ENCODE measurements around the gene KLHDC7A.

KLHDC7A gene

DNA sequence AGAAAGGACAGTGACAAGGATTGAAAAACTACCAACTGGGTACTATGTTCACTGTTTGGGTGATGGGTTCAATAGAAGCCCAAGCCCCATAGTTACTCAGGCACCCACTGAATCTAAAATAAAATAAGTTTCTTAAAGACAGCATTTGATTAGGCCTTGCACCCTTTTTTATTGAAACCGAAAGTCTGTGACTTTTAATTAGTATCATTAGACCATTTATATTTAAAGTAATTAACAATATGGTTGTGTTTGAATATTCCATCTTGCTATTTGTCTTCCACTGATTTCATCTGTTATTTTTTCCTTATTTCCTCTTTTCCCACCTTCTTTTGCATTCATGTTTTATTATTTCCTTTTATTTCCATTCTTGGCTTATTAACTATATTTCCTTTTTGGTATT, 27.4 kb downstream of the KLHDC7A start:
- Histone ChIP-seq H3K27ac (no peak overlapping the region), H3K4me3 (no peak overlapping the region)
- TF ChIP-seq, protein P1, sequence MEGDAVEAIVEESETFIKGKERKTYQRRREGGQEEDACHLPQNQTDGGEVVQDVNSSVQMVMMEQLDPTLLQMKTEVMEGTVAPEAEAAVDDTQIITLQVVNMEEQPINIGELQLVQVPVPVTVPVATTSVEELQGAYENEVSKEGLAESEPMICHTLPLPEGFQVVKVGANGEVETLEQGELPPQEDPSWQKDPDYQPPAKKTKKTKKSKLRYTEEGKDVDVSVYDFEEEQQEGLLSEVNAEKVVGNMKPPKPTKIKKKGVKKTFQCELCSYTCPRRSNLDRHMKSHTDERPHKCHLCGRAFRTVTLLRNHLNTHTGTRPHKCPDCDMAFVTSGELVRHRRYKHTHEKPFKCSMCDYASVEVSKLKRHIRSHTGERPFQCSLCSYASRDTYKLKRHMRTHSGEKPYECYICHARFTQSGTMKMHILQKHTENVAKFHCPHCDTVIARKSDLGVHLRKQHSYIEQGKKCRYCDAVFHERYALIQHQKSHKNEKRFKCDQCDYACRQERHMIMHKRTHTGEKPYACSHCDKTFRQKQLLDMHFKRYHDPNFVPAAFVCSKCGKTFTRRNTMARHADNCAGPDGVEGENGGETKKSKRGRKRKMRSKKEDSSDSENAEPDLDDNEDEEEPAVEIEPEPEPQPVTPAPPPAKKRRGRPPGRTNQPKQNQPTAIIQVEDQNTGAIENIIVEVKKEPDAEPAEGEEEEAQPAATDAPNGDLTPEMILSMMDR (IDR thresholded peaks at IDR 0.05): no peak
- no peak for DNase-seq (ENCODE audit: low spot score)

DNA sequence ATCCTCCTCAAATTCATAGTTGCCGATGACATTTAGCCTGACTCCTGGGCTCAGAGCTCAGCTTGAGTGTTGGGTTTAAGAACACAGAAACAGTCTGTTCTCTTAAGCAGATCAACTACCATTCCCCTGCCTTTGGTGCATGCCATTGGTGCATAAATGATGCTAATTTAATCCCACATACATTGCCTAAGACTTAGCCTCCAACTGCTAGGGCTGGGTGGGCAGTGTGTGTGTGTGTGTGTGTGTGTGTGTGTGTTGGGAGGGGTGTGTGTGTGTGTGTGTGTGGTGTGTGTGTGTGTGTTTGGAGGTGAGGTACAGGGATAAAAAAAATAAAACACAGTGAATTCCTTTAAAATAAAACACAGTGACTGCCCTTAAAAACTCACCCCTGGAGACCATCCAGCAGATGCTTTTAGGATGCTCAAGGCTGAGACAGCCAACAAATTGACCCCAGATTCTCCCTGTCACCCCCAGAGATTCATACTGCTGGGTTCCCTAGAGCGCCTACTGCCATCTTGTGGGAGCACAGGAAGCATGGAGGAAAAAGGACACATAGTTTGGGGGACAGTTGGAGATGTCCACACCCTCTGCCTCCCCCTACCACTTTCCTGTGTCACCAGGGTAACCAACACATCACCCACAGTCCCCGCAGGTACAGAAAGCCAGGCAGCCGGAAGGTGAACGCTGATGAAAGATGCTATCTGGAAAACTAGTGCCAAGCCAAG, 30.6 kb downstream of the KLHDC7A start:
- H3K4me3 ChIP-seq: no peak overlapping the region
- TF ChIP-seq, protein P1 (IDR thresholded peaks at IDR 0.05): no peak
- no peak overlapping the region for H3K27ac ChIP-seq
- no peak for DNase-seq (ENCODE audit: low spot score)

DNA sequence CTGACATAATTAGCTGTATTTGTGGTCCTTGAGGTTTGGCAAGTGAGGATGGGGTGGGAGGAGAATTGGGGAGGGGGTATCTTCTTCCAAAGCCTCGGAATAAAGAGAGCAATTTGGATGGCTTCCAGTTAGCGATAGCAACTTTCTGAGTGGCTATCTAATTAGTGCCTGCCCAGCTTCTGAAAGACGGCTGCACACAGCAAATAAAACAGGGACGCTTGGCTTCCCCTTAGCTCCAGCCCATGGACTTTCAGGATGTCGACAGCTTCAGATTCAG, 31.1 kb downstream of the KLHDC7A start:
- no peak overlapping the region for H3K27ac ChIP-seq
- H3K4me3 ChIP-seq: no peak overlapping the region
- TF ChIP-seq, protein P1 (IDR thresholded peaks at IDR 0.05): no peak
- DNase-seq (ENCODE audit: low spot score): no peak

DNA sequence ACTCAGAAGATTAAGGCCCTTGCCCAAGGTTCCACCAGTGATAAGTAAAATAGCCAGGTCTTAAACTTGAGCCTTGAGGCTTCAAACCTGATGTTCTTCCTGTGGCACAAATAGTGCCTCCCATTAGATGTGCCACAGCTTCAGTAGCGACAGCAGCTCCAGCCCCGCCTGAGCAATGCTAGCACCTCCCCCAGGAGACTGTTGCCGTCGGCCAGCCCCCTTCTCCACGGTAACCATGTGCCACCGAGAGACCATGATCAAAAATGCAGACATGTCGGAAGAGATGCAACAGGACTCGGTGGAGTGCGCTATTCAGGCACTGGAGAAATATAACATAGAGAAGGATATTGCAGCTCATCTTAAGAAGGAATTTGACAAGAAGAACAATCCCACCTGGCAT, 32.2 kb downstream of the KLHDC7A start:
- Histone ChIP-seq H3K27ac (no peak overlapping the region), H3K4me3 (no peak overlapping the region)
- no peak for DNase-seq (ENCODE audit: low spot score)
- TF ChIP-seq, protein P1 (IDR thresholded peaks at IDR 0.05): no peak

DNA sequence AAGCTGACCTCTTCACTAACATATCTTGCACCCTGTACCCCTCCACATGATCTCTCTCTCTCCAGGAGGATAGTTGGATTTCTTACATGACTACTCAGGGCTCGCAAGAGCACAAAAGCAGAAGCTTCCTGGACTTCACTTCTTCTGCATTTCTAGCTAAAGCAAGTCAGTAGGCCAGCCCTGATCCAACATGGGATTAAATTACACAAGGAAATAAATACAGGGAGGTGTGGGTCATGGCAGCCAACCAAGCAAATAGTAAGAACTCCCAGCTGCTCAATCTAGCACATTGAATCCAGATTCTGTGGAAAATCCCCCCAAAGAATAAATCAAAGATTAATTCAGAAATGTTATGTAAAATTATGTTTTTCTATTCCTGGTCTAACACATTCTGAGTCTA, 33.3 kb downstream of the KLHDC7A start:
- TF ChIP-seq, protein P1 (IDR thresholded peaks at IDR 0.05): no peak
- no peak overlapping the region for H3K27ac ChIP-seq
- H3K4me3 ChIP-seq: no peak overlapping the region
- DNase-seq (ENCODE audit: low spot score): no peak

DNA sequence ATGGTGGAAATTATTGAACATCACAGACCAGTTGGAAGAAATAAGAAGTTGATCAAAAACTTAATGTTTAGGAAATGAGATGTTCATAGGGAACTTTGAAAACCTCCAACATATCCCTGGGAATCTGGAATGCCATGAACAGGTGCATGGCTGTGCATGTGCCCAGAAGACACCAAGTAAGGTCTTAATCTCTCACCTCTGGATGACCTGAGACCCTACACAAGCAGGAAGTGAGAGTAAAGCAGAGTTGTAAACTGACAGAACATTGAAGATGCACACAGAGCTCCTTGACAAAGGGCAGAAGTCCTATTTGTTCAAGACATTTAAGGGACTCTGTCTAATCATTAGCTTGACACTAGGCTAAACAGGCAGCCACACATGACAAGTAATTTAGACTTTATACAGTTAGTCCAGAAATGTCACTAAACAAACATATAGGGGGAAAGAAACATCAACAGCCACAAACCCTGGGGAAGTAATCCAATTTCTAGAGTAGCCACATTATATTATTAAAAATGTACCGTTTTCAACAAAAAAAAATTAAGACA, 34.5 kb downstream of the KLHDC7A start:
- H3K4me3 ChIP-seq: no peak overlapping the region
- H3K27ac ChIP-seq: no peak overlapping the region
- DNase-seq (ENCODE audit: low spot score): no peak
- TF ChIP-seq, protein P1 (IDR thresholded peaks at IDR 0.05): no peak

DNA sequence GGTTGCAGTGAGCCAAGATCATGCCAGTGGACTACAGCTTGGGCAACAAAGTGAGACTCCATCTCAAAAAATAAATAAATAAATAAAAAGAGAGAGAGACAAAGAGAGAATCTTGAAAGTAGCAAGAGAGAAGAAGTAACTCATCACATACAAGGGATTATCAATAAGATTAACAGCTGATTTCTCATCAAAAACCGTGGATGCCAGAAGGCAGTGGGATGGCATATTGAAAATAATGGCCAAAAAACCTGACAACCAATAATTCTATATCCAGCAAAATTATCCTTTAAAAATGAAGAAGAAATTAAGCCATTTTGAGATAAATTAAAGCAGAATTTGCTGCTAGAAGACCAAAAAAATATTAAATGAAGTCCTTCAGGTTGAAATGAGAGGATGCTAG, 35.7 kb downstream of the KLHDC7A start:
- TF ChIP-seq, protein P1 (IDR thresholded peaks at IDR 0.05): no peak
- H3K27ac ChIP-seq: no peak overlapping the region
- no peak for DNase-seq (ENCODE audit: low spot score)
- H3K4me3 ChIP-seq: no peak overlapping the region
